ENCODE data around the gene GALNT10.

GALNT10 gene

DNA sequence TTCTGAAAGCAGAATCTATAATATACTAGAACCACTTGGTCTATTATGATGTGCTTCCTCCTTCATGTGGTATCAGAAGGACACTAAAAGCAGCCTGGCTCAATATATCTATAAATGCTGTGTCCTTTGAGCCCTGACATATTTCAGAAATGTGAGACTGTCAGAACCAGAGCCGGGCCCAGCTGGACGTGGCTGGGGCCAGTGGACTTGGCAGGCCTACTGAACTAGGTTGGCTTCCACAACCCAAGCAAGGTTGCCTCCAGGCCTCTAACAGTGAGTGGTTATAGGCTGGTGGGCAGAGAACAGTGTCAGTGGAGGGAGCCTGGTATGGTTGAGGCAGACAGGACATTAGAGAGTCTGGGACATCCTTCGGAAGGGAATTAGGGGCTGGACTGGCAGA lies 78.9 kb downstream of the GALNT10 start:
- no peak for DNase-seq

DNA sequence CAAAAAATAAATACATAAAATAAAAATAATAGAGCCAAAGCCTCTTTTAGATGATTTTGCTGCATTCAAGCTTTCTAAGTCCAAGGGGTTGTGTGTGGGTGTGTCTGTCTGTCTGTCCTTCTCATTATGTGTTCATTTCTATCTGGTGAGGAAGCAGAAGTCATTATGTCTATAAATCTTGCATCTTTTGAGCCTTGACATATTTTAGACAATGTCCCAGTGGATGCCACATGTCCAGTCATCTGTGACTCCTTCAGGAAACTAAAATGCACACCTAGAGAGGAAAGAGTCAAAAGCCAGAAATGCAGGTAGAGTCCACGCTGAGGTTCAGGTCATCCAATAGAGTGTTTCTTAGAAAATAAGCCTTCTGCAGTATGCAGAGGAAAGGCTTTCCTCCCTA lies 80.9 kb downstream of the GALNT10 start:
- no peak for DNase-seq

DNA sequence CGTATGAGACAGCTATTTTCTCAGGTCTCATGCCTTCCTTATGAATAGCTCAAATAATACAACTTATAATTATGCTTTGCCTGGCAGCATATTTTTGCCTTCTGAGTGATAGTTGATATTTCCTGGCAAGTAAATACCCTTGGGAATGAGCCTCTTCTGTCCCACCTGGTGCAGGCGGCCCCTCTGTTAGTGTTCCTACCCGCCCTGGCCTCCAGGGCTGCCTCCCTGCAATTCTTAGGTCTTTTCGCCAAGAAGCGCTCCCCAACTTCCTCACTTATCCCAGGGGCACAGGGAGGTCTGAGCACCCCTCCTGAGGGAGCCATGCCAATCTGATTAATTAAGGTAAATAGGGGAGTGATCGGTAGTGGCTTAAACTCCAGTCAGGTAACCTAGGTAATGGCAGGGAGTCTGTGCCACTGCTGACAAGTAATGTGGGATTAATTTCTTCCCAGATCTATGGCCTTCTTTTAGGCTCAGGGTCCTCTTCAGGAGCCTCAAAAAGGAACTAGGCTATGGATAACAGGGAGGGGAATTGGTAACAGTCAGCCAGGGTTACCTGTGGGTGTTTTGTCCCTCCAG lies 81.5 kb downstream of the GALNT10 start:
- no peak for DNase-seq

DNA sequence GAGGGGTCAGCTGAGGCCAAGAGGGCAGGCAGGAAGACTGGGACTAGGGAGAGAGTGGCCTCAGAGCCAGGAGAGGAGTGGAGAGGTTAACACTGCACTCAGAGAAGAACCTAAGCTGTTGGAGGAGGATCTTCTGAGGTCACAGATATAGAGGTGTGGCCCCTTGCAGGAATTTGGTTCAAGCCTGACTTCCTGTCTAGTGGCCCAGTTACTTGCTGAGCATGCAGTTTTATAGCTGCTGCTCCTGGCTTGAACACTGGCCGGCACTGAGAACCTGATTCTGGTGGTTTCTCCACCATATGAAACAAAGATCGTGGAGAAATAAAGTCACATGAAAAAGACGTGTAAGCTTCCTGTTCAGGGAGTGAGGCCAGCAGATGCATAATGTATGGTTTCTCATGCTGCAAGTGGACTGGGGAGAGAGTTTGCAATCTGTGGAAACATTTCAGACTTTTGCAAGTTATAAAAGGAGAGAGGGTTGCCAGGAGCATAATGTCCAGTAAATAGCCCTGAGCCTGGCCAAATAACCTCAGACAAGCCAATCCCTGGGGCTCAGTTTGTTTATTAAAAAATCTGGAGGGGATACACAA lies 82.6 kb downstream of the GALNT10 start:
- peak; percentile 44 for DNase-seq

DNA sequence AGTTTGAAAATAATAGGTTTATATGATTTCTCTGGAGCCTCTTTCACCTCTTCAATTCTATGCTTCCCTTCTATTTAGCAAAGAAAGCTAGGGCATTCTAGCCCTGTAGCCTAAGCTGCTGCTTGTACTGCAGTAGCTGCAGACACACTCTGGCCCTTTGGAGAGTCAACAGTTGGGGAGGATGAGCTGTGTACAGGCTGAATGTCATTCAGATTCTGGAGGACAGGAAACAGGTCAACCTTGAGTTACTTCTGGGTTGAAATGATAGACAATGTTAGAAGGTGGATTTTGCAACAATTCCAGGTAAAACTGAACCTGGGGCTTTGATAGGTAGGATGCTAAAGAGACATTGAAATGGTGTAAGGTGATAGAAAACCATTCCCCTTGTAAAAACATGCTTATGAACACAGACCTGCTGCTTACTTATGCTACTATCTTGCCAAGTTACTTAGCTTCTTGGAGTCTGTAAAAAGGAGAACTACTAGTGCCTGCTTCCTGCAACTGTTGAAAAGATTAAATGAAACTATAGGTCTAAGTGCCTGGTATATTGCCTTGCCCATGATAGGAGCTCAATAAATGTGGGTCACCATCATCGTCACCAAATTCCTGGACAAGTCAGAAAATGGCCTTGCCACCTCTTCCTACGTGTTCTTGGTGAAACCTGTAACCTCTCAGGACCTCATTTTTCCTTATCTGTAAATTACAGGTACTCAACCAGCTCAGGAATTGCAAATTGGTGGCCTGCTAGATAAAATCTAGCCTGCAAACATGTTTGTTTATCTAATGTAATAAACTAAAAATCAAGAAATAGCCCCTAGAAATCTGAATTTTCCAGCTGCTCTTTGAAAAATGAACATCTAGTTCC lies 83.7 kb downstream of the GALNT10 start:
- DNase-seq: no peak

DNA sequence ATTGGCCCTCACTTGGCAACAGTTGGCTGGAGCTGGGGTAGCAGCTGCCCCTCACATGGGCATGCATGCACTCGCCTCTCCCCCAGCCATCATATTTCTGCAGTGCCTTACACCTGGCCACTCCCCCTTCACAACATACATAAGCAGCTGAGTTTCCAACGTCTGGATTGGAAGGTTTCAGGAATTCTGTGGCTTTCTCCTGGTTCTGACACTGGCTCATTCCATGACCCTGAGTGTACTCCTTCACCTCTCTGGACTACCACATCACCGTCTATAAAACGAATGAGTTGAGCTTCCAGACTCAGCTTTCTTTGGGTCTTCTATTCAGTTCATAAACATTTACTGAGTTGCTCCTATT lies 84.3 kb downstream of the GALNT10 start:
- peak; percentile 82 for DNase-seq

DNA sequence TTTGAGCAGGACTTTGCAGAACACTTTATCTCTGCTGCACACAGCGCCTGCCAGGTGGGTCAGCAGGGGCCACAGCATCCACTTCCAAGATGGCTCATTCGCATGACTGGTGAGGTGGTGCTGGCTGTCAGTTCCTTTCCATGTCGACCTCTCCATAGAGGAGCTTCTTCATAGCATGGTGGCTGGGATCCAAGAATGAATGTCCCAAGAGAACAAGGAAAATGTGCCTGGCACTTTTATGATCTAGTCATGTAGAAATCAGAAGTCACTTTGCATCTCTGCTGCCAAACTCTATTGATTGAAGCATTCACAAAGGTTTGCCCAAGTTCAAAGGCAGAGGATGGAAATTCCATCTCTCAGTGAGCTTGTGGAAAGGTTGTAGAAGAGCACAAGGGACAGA lies 85.0 kb downstream of the GALNT10 start:
- DNase-seq: no peak

DNA sequence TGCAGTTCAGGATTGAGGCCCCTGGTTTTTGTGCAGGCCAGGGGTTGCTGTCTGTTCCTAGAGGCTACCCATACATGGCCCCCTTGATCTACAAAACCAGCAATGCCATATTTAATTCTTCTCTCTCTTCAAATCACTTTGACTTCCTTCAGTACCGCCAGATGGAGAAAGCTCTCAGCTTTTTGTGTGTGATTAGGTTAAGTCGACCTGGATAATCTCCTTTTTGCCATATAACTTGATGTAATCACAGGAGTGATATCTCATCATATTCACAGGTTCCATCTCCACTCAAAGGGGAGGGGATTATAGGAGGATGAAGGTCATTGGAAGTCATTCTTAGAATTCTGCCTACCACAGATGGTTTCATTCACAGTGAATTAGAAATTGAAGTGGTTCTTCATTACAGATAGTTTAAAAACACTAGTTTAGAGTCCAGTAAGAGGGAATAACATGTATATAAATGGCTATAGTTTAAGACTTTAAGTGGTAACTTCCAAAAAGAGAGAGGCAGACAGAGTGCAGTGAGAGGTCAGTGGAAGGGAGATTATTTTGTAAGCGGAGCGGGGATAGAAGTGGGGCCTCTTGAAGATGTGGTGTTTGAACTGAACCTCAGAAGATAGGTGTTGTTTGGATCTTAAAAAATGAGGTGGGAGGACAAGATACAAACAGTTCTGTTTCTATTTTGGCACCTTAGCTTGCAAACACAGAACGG lies 85.9 kb downstream of the GALNT10 start:
- DNase-seq: no peak

DNA sequence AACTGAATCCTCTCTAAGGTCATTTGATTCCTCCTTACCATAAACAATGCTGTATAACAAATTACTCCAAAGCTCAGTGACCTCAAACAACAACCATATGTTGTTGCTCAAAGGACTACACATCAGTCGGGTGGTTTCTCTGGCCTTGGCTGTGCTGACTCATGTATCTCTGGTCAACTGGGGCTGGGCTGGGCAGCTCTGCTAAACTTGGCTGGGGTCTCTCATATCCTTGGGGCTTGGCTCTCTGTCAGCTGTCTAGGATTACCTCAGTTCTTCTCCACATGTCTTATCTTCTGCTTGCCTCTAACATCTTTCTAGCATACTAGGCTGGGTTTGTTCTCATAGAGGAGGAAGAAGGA lies 86.4 kb downstream of the GALNT10 start:
- peak; percentile 81 for DNase-seq

DNA sequence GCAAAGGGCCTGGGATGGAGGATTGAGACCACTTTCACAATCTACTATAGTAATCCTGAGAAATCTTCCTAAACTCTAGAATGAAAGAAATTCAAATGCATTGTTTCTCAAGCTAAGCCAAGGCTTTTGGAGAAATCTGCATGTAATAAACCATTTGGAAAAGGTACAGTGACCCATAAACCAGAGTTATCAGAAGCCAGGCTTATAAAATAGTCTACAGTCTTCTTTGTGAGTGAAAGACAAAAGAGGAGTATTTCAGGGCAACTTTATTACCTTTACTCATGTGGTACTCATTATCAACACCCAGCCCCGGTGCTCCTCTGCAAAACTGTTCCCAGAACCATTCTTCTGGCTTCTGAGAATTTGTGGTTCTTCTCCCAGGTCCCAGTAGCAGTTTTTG lies 87.0 kb downstream of the GALNT10 start:
- DNase-seq: no peak

DNA sequence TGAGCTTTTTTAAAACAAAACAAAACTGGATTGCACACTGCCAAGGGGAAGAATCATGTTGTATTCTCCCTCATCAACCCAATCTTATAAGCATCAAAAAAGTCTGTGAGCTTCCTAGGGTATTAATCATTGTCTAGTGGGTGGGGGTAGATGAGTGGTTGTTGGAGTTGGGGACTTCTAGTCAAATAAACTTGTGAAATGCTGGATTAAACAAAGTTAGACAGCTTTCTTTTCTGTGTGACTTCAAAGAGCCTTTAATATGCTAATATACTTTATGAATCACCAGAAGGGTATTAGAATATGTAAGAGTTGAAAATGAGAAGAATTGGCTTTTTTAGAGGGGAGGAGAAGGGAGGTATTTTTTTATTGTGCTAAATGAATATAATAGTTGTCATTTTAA lies 87.7 kb downstream of the GALNT10 start:
- DNase-seq: no peak

DNA sequence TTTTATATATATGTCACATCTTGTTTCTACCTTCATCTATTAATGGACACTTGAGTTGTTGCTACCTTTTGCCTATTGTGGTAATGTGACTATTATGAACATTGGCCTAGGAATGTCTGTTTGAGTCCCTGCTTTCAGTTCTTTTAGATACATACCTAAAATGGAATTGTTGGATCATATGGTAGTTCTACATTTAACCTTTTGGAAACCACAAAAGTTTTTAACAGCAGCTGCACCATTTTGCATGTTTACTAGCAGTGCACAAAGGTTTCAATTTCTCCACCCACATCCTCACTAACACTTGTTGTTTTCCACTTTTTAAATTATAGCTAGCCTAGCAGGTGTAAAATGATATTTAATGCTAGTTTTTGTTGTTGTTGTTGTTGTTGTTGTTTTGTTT lies 88.4 kb downstream of the GALNT10 start:
- DNase-seq: no peak

DNA sequence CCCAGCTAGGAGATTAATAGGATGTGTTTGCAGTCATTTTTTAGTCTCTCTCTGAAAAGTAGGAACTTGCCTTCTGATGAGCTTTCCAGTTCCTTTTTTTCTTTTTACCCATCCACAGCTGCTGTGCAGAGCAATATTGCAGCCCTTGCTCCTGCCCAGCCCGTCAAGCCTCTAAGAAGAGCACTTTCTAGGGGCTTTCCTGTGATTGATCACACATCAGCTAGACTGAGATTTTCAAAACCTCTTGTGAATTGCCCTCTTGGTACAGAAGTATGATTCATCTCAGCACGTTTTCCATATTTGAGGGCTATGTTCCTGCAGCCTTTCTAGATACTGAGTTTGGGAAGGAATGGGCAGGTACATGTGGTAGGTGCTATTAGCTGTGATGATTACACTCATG lies 93.9 kb downstream of the GALNT10 start:
- DNase-seq: no peak

DNA sequence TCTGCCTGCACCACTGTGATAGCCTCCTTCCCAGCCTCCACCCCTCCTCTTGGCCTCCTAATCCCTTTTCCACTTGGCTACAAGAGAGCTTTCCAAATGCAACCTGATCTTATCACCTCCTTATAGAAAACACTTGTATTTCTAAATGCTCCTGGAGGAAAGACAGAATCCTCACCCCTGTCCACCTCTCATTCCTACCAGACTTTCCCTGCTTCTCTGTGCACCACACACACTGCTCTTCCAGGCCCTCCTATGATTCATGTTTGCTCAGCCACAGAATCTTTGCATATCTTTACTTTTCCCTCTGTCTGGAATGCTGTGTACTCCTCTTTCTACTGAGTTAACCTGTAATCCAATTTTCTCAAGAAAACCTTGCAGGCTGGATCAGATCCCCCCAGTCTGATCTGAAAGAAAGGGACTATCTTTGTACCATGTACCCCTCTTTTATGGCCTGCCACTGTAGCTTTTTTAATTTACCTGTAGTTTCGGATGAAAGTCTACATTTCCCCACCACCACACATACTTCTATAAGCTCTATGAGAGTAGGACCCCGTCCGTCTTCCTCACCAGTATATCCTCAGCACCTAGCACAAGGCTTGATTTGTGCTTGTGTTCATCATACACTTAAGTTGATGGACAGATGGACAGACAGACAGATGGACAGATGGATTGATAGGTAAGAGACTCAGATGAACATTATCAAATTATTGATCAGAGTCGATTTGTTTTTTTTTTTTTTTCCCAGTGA lies 95.3 kb downstream of the GALNT10 start:
- peak; percentile 90 for DNase-seq

DNA sequence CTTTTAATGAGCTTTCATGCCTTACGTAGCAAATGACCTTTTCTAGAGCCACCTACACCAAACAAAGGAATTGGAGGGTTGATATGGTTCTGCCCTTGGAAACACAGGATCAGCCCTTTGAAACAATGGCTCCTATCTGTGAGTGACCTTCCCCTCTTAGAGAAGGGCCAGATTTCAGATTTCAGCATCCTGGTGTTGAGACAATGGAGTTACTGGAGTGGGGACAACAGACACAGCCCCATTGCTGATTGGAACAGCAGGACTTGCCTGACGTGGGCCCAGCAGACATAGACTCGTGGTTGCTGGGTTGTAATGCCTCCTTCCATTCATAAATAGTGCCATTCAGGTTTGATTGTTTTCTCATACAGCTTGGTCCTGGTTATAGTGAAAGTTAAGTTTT lies 96.0 kb downstream of the GALNT10 start:
- DNase-seq: no peak

DNA sequence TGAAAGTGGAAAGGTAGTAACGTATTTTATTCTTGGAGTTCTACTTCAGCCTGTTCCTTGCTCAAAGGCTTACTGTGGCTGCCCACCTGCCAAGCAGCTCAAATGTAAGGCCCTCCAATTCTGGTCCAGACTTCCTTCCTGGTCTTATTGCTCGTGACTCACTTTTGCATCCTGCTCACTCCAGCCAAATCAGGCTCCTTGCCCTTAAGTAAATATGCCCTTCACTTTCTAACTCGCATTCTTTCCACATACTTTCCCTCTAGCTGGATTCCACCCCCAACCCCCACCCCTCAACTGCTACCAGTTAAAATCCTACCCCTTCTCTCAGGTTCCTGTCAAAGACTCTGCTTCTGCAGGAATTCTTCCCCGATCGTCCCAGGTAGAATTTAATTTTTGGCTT lies 96.6 kb downstream of the GALNT10 start:
- peak; percentile 94 for DNase-seq

DNA sequence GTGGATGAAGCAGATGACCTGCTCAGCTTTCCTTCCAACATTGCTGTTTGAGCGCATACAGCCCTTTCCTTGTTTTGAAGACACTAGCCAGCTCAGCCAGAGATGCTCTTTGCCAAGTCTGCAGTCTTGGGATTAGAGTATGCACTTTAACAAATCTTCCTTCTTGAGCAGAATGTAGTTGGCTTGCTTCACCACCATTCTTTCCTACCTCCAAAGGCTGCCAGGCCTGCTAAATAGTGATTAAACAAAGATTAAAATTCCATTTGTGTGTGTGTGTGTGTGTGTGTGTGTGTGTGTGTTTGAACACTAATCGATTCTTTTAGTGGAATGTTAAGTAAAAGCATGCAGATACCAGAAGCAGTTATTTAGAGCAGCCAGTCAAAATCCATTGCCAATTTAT lies 97.6 kb downstream of the GALNT10 start:
- no peak for DNase-seq

DNA sequence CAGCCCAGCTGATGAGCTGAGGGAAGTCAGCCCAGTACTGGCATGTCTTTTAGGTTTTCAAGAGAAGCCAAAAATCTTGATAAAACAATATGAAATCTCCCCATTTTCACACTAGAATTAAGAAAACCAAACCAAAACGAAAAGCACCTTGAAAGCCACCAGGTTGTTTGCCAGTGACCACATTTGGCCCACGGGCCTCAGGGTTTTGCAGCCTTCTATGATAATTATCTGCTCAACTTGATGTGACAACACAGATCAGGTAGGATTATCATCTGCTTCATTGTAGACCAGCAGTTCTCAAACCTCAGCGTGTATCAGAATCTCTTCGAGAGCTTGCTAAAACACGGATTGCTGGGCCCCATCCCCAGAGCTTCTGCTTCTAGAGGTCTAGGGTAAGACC lies 101.4 kb downstream of the GALNT10 start:
- DNase-seq: no peak

DNA sequence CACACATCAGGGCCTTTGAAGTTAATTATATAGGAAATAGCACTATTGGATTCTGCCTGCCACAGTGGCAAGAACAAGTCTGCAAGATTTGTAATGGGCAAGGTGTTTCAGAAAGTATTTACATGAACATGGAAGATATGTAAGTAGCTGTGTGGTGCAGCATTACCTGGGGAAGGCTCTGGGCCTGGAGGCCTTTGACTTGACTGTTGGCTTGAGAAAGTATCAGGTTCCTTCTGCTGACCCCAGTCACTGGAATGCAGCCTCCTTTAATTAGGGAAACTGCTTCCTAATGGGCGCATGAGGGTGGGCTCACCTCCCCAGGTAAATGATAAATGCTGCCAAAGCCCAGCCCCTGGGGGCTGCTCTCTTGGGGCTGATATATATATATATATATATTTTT lies 102.7 kb downstream of the GALNT10 start:
- DNase-seq: no peak

DNA sequence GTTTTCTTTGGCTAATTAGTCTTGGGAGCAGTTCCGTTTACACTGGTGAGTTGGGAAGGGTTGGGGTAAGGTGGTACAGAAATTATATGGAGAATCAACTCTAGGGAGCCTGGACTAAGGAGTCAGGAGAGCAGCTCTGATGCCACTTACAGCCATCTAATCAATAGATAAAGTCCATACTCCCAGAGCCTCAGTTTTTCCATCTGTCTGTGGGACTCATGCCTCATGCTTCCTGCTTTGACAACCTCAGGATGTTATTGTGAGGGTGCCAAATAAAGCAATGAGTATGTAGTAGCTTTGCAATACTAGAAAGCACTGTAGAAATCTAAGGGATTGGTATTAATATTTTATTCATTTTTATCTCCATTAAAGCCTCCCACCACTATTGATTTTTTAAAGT lies 105.0 kb downstream of the GALNT10 start:
- DNase-seq: no peak

DNA sequence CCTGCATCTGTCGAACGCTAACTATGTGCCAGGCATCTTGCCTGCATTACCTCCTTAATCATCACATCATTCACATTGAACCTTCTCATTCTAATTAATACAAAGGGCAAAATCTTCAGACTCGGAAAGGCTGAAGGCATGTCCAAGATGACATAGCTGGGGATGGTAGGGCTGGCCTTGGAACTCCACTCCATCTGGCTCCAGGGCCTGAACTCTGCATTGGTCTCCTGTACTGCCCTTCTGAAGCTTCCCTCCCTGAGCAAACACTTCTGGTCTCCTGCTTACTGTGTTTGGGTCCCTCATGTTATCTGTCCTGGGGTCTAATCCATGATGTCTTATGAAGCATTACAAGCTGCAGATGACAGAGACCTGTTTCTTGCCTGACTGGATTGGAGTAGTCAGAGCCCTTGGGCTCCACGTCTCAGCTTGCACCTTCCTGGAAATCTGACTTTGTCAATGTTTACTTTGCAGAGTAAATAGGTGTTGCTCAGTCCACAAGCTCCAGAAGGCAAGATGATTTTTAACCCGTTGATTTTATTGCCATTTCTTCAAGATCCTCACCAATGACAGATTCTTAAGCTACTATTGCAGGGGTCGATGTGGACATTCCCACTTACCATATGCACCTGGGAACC lies 106.1 kb downstream of the GALNT10 start:
- no peak for DNase-seq

DNA sequence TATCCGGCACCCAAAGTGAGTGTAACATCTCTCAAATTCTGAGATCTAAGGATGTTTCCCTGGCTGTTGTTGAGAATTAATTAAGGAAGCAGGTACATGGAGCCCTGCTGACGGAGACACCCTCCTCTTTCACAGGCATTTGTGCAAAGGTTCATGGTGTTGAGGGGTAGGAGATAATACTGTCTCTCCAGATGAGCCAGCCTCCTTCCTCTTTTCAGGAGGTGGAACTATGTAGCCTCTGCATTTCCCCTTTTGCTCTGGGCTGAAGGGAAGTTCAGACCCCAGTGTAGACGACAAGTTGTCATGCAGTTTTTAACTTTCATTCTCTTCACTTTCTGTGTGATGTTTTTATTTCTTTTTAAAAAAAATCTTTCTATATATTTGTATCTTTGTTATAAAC lies 107.5 kb downstream of the GALNT10 start:
- DNase-seq: no peak

All from NCI-H226 (cell line).